Activated CD4-positive, alpha-beta T cell treated with anti-CD3 and anti-CD28 coated beads, Interleukin-2, Interleukin-6, amounts not matched to agents 100 ng/mL and 50 ng/mL, durations not matched to agents 16 hours and 8 hours (primary cell): ENCODE measurements around the gene GRK1.

Experiments used
- DNase-seq: peaks from one replicate; pipeline ENCODE4 v3.0.0-alpha.2; 2020

GRK1 gene

GRCh38 chr13:113763254-113763653, 96.2 kb downstream of the GRK1 start:
- no peak for DNase-seq

- no peak for DNase-seq
Measured at GRCh38 chr13:113763961-113764792, 97.2 kb downstream of the GRK1 start.

GRCh38 chr13:113764793-113765563, 98.0 kb downstream of the GRK1 start:
- DNase-seq = no peak

GRCh38 chr13:113765564-113765910, 98.5 kb downstream of the GRK1 start:
- no peak for DNase-seq

- DNase-seq = no peak
Measured at GRCh38 chr13:113766035-113766800, 99.2 kb downstream of the GRK1 start.

- DNase-seq = no peak
Measured at GRCh38 chr13:113767366-113767765, 100.3 kb downstream of the GRK1 start.

DNA sequence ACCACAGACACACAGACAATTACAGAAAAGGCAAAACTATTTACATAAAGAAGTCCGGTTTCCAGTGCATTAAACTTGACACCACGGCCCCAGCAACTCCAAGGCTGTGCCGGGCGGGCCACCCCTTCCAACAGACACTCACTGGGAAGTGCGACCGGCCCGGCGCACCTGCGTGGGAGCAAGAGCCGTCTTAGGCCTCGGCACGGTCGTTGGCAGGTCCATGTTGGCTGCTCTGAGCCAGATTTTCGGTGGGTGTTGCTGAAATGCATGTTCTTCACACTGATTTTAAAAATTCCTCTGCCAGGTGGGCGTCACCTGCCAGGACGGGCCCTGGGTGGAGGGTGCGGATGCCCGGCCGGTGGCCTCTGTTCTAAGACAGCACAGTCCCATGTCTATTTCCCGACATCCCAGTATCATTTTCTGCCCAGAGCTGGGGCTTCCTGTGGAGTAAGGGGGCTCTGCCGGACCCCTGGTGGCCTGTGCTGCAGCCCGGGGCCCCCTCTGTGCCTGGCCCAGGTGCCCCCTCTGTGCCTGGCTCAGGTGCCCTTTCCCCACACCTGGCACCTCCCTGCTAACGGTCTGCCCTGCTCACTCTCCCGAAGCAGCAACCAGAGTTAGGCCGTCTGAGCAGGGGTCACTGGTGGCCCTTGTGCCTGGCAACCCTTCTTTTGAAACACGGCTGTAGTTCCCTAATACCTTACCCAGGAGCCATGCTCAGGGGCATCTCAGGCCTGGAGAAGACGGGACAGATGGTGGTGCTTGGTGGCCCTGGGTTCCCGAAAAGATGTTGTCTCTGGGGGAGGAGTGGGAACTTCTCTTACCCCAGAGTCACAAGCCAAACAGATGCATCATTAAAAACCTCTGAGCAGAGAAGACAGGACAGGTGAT, 101.2 kb downstream of the GRK1 start:
- DNase-seq = no peak

DNA sequence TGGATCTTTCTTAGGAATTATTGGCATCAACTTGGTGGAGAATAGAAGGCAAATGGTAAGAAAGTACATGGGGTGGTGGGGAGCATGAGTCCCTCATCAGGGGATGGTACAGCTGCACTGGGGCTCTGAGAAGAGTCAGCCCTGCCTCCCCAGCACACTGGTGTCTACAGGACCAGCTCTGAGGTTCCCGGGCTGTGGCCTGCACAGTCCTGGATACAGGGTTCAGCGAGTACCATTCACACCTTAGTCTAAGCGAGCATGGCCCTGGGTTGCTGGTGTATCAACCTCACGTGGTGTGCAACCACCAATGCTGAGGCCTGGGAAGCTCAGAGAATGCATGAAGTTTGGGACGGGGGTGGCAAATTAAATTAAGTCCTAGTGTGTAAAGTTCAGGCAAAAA, 102.1 kb downstream of the GRK1 start:
- DNase-seq = no peak

DNA sequence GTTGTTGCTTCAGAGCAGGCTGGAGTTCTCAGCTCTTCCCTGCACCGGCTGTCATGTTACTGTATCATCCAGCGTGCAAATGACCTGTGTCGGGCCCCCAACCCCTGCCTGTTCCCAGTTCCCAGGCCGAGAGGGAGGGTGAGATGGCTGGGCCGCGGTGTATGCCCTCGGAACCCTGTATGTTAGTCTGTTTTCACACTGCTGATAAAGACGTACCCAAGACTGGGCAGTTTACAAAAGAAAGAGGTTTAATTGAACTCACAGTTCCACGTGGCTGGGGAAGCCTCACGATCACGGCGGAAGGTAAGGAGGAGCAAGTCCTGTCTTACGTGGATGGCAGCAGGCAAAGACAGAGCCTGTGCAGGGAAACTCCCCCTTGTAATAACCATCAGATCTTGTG, 102.9 kb downstream of the GRK1 start:
- DNase-seq = no peak

GRCh38 chr13:113770441-113770840, 103.4 kb downstream of the GRK1 start:
- DNase-seq = no peak

DNA sequence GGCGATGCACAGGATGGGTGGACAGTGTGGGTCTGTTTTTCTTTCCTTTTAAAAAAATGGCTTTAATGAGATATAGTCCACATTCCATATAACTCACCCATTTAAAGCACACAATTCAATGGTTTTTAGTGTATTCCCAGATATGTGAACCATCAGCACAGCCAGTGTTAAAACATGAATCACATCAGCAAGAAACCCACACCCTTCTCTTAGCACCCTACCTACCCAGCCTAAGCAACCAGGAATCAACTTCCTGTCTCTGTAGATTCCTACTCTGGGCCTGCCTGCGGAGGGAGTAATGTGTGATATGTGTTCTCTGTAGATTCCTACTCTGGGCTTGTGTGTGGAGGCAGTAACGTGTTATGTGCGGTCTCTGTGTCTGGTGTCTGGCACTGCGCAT, 103.9 kb downstream of the GRK1 start:
- no peak for DNase-seq

DNA sequence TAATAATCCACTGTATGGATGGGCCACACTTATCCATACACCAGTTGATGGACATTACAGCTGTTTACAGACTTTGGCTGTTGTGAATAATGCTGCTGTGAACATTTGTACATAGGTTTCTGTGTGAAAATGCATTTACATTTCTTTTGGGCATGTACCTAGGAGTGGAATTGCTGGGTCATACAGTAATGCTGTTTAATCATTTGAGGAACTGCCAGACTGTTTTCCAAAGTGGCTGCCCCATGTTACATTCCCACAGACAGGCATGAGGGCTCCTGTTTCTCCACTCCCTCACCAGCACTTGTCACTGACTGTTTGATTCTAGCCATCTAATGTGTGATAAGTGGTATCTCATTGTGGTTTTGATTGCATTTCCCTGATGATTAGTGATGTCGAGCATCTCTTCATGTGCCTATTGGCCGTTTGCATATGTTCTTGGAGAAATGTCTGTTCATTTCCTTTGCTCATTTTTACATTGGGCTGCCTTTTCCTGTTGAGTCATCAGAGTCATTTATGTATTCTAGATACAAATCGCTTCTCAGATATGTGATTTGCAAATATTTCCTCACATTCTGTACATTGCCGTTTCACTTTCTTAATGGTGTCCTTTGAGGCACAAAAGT, 104.8 kb downstream of the GRK1 start:
- DNase-seq = peak; percentile 60

DNA sequence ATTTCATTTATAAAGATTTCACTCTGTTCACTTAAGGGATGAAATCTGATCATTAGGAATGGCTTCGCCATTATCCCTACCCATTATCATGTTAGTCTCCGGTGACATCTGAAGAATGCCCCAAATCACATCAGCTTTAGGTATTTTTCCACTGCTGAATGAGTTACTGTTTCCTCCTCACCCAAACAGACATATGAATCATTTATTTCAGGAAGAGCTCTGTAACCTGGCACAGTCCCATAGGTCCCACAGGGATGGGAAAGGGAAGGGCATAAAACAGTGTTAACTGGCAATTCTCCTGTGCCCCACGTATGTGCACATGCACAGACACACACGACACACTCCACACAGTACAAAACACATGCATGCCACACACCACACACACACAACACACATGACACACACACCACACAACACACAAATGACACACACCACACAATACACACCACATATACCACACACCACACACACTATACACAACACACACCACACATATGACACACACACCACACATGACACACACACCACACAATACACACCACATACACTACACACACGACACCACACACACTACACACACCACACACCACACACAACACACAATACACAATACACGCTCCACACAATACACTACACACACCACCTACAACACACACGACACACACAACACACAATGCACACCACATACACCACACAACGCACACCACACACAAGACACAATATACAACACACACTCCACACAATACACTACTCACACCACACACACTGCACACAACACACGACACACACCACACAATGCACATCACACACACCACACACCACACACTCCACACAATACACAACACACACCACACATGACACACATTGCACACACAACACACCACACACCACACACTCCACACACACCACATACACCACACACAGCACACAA, 107.4 kb downstream of the GRK1 start:
- no peak for DNase-seq

DNA sequence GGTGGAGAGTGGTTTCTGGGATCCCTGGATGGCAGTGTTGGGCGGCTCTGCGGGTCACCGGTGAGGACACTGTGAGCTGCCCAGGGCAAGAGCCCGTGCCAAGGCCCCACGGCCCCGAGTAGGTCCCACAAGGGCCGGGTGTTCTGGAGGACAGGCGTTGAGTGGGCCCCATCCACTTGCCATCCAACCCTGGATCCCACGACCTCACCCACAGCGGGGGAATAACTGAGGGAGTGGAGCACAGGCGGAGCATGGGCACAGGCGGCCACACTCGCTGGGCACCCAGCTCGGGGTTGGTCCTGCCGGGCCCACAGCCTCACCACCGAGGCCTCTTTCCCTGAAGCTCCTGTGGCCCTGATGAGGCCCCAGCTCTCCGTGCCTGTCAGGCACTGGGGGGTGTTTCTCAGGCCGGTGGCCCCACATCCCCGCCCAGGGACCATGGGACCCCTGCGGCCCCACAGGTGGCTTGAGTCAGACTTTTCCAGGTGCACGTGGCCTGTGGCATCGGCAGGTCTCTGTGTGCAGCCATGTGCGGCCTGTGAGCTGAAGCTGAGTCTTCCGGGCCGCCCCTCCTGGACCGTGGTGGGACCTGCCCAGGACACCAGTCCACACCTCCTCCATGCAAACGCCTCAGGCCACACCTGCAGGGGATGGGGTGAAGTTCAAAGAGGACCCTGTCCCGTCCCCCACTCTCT, 108.6 kb downstream of the GRK1 start:
- no peak for DNase-seq

GRCh38 chr13:113776231-113777125, 109.5 kb downstream of the GRK1 start:
- no peak for DNase-seq

DNA sequence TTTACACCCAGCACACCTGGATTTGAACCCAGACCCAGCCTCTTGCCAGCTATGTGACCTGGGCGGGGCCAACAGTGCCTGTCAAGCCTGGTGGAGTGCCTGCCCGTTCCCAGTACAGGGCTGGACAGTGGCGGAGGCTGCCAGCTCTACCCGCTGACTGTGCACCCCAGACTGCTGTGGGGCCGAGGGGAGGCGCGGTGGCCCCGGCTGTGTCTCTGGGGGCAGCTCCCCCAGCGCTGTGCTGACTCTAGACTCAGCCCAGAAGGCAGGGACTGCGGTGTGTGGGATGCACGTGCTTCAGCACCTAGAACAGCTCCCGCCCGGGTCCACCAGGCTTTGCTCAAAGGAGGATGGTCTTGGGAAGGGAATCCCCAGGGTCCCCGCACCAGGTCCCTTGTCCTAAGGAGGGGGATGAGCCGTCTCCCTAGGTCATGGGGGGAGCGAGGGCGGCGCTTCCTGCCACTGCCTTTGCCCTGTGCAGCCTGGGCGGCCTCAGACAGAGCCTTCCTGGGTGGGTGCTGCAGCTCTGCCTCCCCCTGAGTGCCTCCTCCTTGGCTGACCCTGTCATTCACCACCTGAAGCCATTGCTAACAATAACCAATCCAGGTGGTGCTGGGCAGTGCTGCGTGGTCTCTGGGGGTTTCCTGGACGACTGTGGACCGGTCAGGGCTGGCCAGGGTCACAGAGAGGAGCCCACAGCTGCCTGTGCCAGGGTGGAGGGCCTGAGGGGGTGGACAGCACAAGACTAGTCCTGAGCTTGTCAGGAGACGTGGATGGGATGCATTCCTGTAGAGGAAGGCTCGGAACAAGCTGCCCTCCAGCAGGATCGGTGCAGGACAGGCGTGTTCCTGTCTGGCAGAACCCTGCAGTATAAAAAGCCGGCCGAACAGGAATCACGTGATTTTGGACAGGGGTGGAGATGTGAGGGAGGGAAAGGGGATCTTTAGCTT, 110.6 kb downstream of the GRK1 start:
- no peak for DNase-seq

DNA sequence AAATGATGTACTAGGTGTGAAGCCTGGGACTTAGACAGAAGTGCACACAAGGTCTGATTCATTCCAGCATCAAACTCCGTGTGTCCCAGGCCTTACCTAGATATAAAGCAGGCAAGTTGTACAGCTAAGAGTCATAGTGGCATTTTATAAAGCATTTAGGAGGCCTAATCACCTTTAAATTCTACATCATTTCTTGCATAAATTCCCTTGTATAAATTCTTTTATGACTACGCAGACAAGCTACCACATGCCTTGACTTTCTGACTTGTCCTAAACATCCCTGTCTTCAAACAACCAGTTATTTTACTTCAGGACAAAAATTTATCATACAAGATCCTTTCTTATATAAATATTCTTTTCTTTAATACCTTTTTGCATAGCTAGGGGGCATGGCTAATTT, 114.6 kb downstream of the GRK1 start:
- no peak for DNase-seq

- no peak for DNase-seq
Measured at GRCh38 chr13:113782472-113782871, 115.5 kb downstream of the GRK1 start.
